Left lobe of liver (tissue), 2 donors: ENCODE results near the gene ALS2CL. TPM values are rescaled to one million over a fixed set of nuclear protein-coding genes. Genes with fewer than 3 reads are reported as not detected.
A peak's percentile ranks its signal among the peaks of the same experiment; 100 is the strongest.

Experiments
- ATAC-seq: fragments of 200-7000 bp; cut with Tn5 transposase; one replicate; pipeline ENCODE4 v1.9.1; 2020; ENCODE audit warnings: mild to moderate bottlenecking, moderate library complexity
- DNase-seq: peaks from one replicate; pipeline ENCODE4 v3.0.0-alpha.2; 2020; ENCODE audit warnings: low spot score
- total RNA-seq: library from RNA; stranded (reverse); gene quantifications from one replicate; pipeline ENCODE4 v1.2.1, GENCODE V29; 2021
- donor health status: DM: no; HTN: no; CAD: no; lungs with moderate emphysema.
- donor health status: DM: no; HTN: yes; CAD: no.

The ALS2CL gene
- total RNA-seq, 1 donor from 2014 or later = 24.2 TPM

- ATAC-seq (no peak), DNase-seq (no peak)
Observed at GRCh38 chr3:46680298-46680826, 13.1 kb downstream of the ALS2CL start.

- DNase-seq = no peak
Observed at GRCh38 chr3:46679681-46680080, 13.8 kb downstream of the ALS2CL start.

GRCh38 chr3:46678280-46678679 lies 15.2 kb downstream of the ALS2CL start:
- ATAC-seq (no peak), DNase-seq (no peak)

More at GRCh38 chr3:46679681-46680080, 13.8 kb downstream of the ALS2CL start:
- ATAC-seq = no peak

- DNase-seq (no peak), ATAC-seq (peak; percentile 10)
Observed at GRCh38 chr3:46677411-46677726, 16.1 kb downstream of the ALS2CL start.

- ATAC-seq (no peak), DNase-seq (no peak)
Observed at GRCh38 chr3:46676601-46677410, 16.7 kb downstream of the ALS2CL start.

- DNase-seq (peak; percentile 68), ATAC-seq (peak; percentile 84)
Observed at GRCh38 chr3:46675843-46676567, 17.5 kb downstream of the ALS2CL start.

GRCh38 chr3:46675426-46675825 lies 18.1 kb downstream of the ALS2CL start:
- ATAC-seq = no peak

GRCh38 chr3:46674031-46674845 lies 19.2 kb downstream of the ALS2CL start:
- no peak for ATAC-seq
- DNase-seq = peak; percentile 40

More at GRCh38 chr3:46675426-46675825, 18.1 kb downstream of the ALS2CL start:
- no peak for DNase-seq

GRCh38 chr3:46673151-46674030 lies 20.1 kb downstream of the ALS2CL start:
- ATAC-seq = no peak
- peak; percentile 29 for DNase-seq

GRCh38 chr3:46672349-46672695 lies 21.2 kb downstream of the ALS2CL start:
- no peak for ATAC-seq
- no peak for DNase-seq

- DNase-seq = peak; percentile 38
- no peak for ATAC-seq
Observed at GRCh38 chr3:46671541-46672348, 21.7 kb downstream of the ALS2CL start.

GRCh38 chr3:46670891-46671427 lies 22.5 kb downstream of the ALS2CL start:
- ATAC-seq (no peak), DNase-seq (peak; percentile 34)

GRCh38 chr3:46670000-46670890 lies 23.2 kb downstream of the ALS2CL start:
- peak; percentile 35 for DNase-seq
- no peak for ATAC-seq

GRCh38 chr3:46669191-46669999 lies 24.1 kb downstream of the ALS2CL start:
- DNase-seq = peak; percentile 38
- no peak for ATAC-seq

- DNase-seq (no peak), ATAC-seq (no peak)
Observed at GRCh38 chr3:46668591-46668990, 24.9 kb downstream of the ALS2CL start.

- ATAC-seq (no peak), DNase-seq (peak; percentile 35)
Observed at GRCh38 chr3:46668116-46668515, 25.4 kb downstream of the ALS2CL start.

GRCh38 chr3:46667657-46668056 lies 25.8 kb downstream of the ALS2CL start:
- peak; percentile 40 for DNase-seq
- no peak for ATAC-seq
